ENCODE results near the gene UBE3D. TPM values are rescaled to one million over a fixed set of nuclear protein-coding genes. Genes with fewer than 3 reads are reported as not detected.

Gene UBE3D
- total RNA-seq, 4 donors from 2014 or later = 6.1 to 30.3 (median 14.4) TPM

DNA sequence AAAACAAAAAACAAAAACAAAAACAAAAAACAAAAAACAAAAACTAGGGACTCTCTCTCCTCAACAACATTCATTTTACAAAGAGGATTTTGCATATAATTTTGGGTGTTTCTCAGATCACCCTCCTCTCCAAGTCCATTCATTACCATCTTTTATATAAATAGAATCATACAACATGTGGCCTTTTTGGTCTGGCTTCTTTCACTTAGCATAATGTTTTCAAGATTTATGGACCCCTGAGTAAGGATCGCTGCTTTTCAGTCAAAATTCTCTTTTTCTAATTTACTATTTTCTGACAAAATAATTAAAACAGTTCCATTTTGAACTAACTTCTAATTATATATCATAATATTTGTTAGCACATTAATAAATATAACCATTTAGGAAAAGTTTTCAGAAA is 94.8 kb downstream of the UBE3D start:
- DNase-seq = no peak
- H3K9me3 ChIP-seq = no peaks in the 10 kb centered on the region
- TF ChIP-seq POLR2A (IDR thresholded peaks at IDR 0.05) = no peak
- TF ChIP-seq POLR2AphosphoS5 (IDR thresholded peaks at IDR 0.05) = no peak
- no peak for TF ChIP-seq EP300 (IDR thresholded peaks at IDR 0.05; ENCODE audit: low read depth)
- no peak for TF ChIP-seq CTCF (IDR thresholded peaks at IDR 0.05)
- in situ Hi-C loops (cut with MboI; ENCODE audit: low pct_ligation_motif_present in 1 of 4, low pct_unique_long_range_greater_than_20kb in 1 of 4, low sequenced_read_pairs in 3 of 4) (no loop called here), intact Hi-C loops (cut with DNase I; ENCODE audit: low total_unique reads) (no loop called here)
- no peaks in the 10 kb centered on the region for H3K27me3 ChIP-seq
- peaks cover 0 to 2% (median 0%) of the 10 kb centered on the region in 4 donors for H3K4me1 ChIP-seq
- H3K36me3 ChIP-seq = no peaks in the 10 kb centered on the region
- no peak overlapping the region for H3K4me3 ChIP-seq
- WGBS, 2 donors (ENCODE audit: low coverage in 1 of 2) = 79 to 100% methylated on average over 1 of the region's 1 CpG
- H3K27ac ChIP-seq = no peak overlapping the region

DNA sequence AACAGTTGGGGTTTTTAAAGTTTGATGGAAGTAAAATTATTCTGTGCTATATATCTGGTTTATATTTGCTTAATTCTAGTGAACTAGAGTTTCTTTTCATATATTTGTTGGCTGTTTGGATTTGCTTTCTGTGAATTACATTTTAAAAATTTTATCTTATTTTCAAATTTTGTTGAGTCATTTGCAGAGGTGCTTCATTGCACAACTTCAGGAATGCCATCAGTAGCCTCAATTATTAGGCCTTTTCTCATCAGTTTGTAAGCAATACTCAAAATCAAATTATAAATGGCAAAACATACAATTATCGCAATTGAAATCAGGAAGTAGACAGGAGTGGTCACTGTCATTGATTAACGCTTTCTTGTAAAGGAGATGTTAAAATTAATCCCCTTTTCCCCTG is 96.9 kb downstream of the UBE3D start:
- no peak for DNase-seq
- TF ChIP-seq CTCF (IDR thresholded peaks at IDR 0.05) (no peak), POLR2AphosphoS5 (IDR thresholded peaks at IDR 0.05) (no peak), EP300 (IDR thresholded peaks at IDR 0.05; ENCODE audit: low read depth) (no peak), POLR2A (IDR thresholded peaks at IDR 0.05) (no peak)
- intact Hi-C loops (cut with DNase I; ENCODE audit: low total_unique reads) (no loop called here), in situ Hi-C loops (cut with MboI; ENCODE audit: low pct_ligation_motif_present in 1 of 4, low pct_unique_long_range_greater_than_20kb in 1 of 4, low sequenced_read_pairs in 3 of 4) (no loop called here)
- H3K36me3 ChIP-seq = no peaks in the 10 kb centered on the region
- H3K4me3 ChIP-seq = no peak overlapping the region
- no peak overlapping the region for H3K27ac ChIP-seq
- H3K9me3 ChIP-seq = no peaks in the 10 kb centered on the region
- WGBS, 2 donors (ENCODE audit: low coverage in 1 of 2) = 97 to 100% methylated on average over 2 of the region's 2 CpGs
- H3K27me3 ChIP-seq = no peaks in the 10 kb centered on the region
- no peaks in the 10 kb centered on the region for H3K4me1 ChIP-seq

DNA sequence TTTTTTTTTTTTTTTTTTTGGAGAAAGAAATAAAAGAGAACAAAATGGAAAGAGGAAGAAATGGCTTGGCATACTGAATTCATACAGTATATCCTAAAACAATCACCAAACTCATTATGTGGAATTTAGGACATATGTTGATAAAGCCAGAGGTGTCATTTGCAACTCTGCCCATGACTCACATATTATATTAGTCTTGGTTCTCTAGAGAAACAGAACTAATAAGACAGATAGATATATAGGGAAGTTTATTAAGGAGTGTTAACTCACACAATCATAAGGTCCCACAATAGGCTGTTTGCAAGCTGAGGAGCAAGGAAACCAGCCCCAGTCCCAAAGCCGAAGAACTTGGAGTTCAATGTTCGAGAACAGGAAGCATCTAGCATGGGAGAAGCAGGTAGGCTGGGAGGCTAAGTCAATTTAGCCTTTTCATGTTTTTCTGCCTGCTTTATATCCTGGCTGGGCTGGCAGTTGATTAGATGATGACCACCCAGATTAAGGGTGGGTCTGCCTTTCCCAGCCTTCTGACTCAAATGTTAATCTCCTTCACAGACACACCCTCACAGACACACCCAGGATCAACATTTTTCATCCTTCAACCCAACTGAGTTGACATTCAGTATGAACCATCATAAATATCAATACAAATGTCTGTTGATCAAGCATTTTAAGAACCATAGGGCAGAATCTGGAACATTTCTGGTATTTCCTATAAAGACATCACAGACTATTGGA is 102.3 kb downstream of the UBE3D start:
- DNase-seq = no peak
- in situ Hi-C loops (cut with MboI; ENCODE audit: low pct_ligation_motif_present in 1 of 4, low pct_unique_long_range_greater_than_20kb in 1 of 4, low sequenced_read_pairs in 3 of 4) = no loop called here
- no peak overlapping the region for H3K4me3 ChIP-seq
- intact Hi-C loops (cut with DNase I; ENCODE audit: low total_unique reads) = no loop called here
- no peaks in the 10 kb centered on the region for H3K9me3 ChIP-seq
- H3K36me3 ChIP-seq = no peaks in the 10 kb centered on the region
- 98% methylated on average over 2 of the region's 2 CpGs; no CpG with 5 or more reads in 1 of the 2 donors for WGBS, 2 donors (ENCODE audit: low coverage in 1 of 2)
- H3K4me1 ChIP-seq = no peaks in the 10 kb centered on the region
- no peak for TF ChIP-seq POLR2A (IDR thresholded peaks at IDR 0.05)
- no peak for TF ChIP-seq CTCF (IDR thresholded peaks at IDR 0.05)
- TF ChIP-seq EP300 (IDR thresholded peaks at IDR 0.05; ENCODE audit: low read depth) = no peak
- no peak for TF ChIP-seq POLR2AphosphoS5 (IDR thresholded peaks at IDR 0.05)
- no peaks in the 10 kb centered on the region for H3K27me3 ChIP-seq
- no peak overlapping the region for H3K27ac ChIP-seq

DNA sequence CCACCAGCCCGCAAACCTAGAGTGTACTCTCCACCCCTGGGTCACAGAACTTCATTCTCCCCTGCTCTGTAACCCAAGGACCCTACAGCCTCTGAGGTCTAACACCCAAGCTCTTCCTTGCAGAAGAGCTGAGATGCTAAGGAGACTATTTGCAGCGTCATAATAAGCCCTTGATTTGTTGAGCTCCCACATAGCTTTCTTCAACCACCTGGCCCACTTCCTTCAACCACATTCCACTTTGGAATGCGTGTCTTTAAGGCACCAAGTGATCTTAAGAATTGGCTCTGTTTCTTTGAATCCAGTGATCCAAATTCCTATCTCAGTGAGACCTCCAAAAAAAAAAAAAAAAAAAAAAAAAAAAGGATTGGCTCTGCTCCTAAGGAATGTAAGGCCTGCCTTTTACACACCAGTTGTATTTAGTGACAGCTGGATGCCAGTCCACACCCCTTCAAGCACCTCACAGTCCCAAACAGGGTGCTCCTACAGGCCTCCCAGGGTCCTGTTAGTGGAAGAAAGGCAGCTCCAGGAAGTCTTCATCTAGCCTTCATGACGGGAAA is 106.2 kb downstream of the UBE3D start:
- intact Hi-C loops (cut with DNase I; ENCODE audit: low total_unique reads) (no loop called here), in situ Hi-C loops (cut with MboI; ENCODE audit: low pct_ligation_motif_present in 1 of 4, low pct_unique_long_range_greater_than_20kb in 1 of 4, low sequenced_read_pairs in 3 of 4) (no loop called here)
- Histone ChIP-seq H3K4me1 (no peaks in the 10 kb centered on the region), H3K27ac (no peak overlapping the region), H3K36me3 (no peaks in the 10 kb centered on the region), H3K4me3 (no peak overlapping the region), H3K27me3 (no peaks in the 10 kb centered on the region), H3K9me3 (no peaks in the 10 kb centered on the region)
- TF ChIP-seq CTCF (IDR thresholded peaks at IDR 0.05) = no peak
- TF ChIP-seq POLR2AphosphoS5 (IDR thresholded peaks at IDR 0.05) = no peak
- TF ChIP-seq POLR2A (IDR thresholded peaks at IDR 0.05) = no peak
- TF ChIP-seq EP300 (IDR thresholded peaks at IDR 0.05; ENCODE audit: low read depth) = no peak
- WGBS, 2 donors (ENCODE audit: low coverage in 1 of 2) = 60 to 86% methylated on average over 2 to 4 of the region's 4 CpGs
- DNase-seq = no peak

All from transverse colon (tissue), 4 donors.